ENCODE results near the gene RGS1.

Gene RGS1

GRCh38 chr1:192546596-192547190 is 28.9 kb upstream of the RGS1 start:
- 0 out of 2 replicates have a peak, but pooled peaks have one; percentile 6 for TF ChIP-seq GATA3 (IDR thresholded peaks at IDR 0.05; ENCODE audit: low read depth, low read length)
- no peak for TF ChIP-seq GATA2 (IDR thresholded peaks at IDR 0.05; ENCODE audit: low read depth, low read length)

- no peak for TF ChIP-seq GATA2 (IDR thresholded peaks at IDR 0.05; ENCODE audit: low read depth, low read length)
- TF ChIP-seq GATA3 (IDR thresholded peaks at IDR 0.05; ENCODE audit: low read depth, low read length), result no peak
These were observed 28.1 kb upstream of the RGS1 start for GRCh38 chr1:192547501-192547900.

GRCh38 chr1:192549937-192550336 is 25.6 kb upstream of the RGS1 start:
- TF ChIP-seq GATA2 (IDR thresholded peaks at IDR 0.05; ENCODE audit: low read depth, low read length), result no peak
- TF ChIP-seq GATA3 (IDR thresholded peaks at IDR 0.05; ENCODE audit: low read depth, low read length), result no peak

- TF ChIP-seq GATA2 (IDR thresholded peaks at IDR 0.05; ENCODE audit: low read depth, low read length), result no peak
- no peak for TF ChIP-seq GATA3 (IDR thresholded peaks at IDR 0.05; ENCODE audit: low read depth, low read length)
These were observed 24.5 kb upstream of the RGS1 start for GRCh38 chr1:192550922-192551534.

GRCh38 chr1:192552760-192553191 is 22.8 kb upstream of the RGS1 start:
- TF ChIP-seq GATA3 (IDR thresholded peaks at IDR 0.05; ENCODE audit: low read depth, low read length), result no peak
- TF ChIP-seq GATA2 (IDR thresholded peaks at IDR 0.05; ENCODE audit: low read depth, low read length), result no peak

GRCh38 chr1:192553741-192554140 is 21.8 kb upstream of the RGS1 start:
- no peak for TF ChIP-seq GATA2 (IDR thresholded peaks at IDR 0.05; ENCODE audit: low read depth, low read length)
- no peak for TF ChIP-seq GATA3 (IDR thresholded peaks at IDR 0.05; ENCODE audit: low read depth, low read length)

GRCh38 chr1:192554904-192555303 is 20.7 kb upstream of the RGS1 start:
- no peak for TF ChIP-seq GATA3 (IDR thresholded peaks at IDR 0.05; ENCODE audit: low read depth, low read length)
- no peak for TF ChIP-seq GATA2 (IDR thresholded peaks at IDR 0.05; ENCODE audit: low read depth, low read length)

GRCh38 chr1:192555399-192555798 is 20.2 kb upstream of the RGS1 start:
- TF ChIP-seq GATA3 (IDR thresholded peaks at IDR 0.05; ENCODE audit: low read depth, low read length) (no peak), GATA2 (IDR thresholded peaks at IDR 0.05; ENCODE audit: low read depth, low read length) (no peak)

- TF ChIP-seq GATA2 (IDR thresholded peaks at IDR 0.05; ENCODE audit: low read depth, low read length) (no peak), GATA3 (IDR thresholded peaks at IDR 0.05; ENCODE audit: low read depth, low read length) (no peak)
These were observed 17.6 kb upstream of the RGS1 start for GRCh38 chr1:192557841-192558595.

- no peak for TF ChIP-seq GATA2 (IDR thresholded peaks at IDR 0.05; ENCODE audit: low read depth, low read length)
- TF ChIP-seq GATA3 (IDR thresholded peaks at IDR 0.05; ENCODE audit: low read depth, low read length), result no peak
These were observed 16.2 kb upstream of the RGS1 start for GRCh38 chr1:192559115-192560006.

- TF ChIP-seq GATA3 (IDR thresholded peaks at IDR 0.05; ENCODE audit: low read depth, low read length) (no peak), GATA2 (IDR thresholded peaks at IDR 0.05; ENCODE audit: low read depth, low read length) (no peak)
These were observed 14.3 kb upstream of the RGS1 start for GRCh38 chr1:192561301-192561700.

GRCh38 chr1:192563129-192563528 is 12.4 kb upstream of the RGS1 start:
- no peak for TF ChIP-seq GATA3 (IDR thresholded peaks at IDR 0.05; ENCODE audit: low read depth, low read length)
- no peak for TF ChIP-seq GATA2 (IDR thresholded peaks at IDR 0.05; ENCODE audit: low read depth, low read length)

GRCh38 chr1:192564099-192564498 is 11.5 kb upstream of the RGS1 start:
- no peak for TF ChIP-seq GATA3 (IDR thresholded peaks at IDR 0.05; ENCODE audit: low read depth, low read length)
- TF ChIP-seq GATA2 (IDR thresholded peaks at IDR 0.05; ENCODE audit: low read depth, low read length), result no peak

- TF ChIP-seq GATA2 (IDR thresholded peaks at IDR 0.05; ENCODE audit: low read depth, low read length), result no peak
These were observed 9.6 kb upstream of the RGS1 start for GRCh38 chr1:192565946-192566345.

Data from SH-SY5Y (cell line).